ENCODE measurements around the gene AMOT. TPM values are rescaled to one million over a fixed set of nuclear protein-coding genes. Genes with fewer than 3 reads are reported as not detected.

AMOT gene
- polyA plus RNA-seq, 3 donors, result 1.4 to 5.2 (median 1.8) TPM

- H3K27ac ChIP-seq (ENCODE audit: low read depth, low read length), result no peak overlapping the region
- 70 to 87% (median 85%) methylated on average over 2 of the region's 2 CpGs for WGBS, 3 donors
Measured at GRCh38 chrX:112816908-112817307, 23.7 kb downstream of the AMOT start.

GRCh38 chrX:112814496-112814895, 26.1 kb downstream of the AMOT start:
- no peak overlapping the region for H3K27ac ChIP-seq (ENCODE audit: low read depth, low read length)
- 67 to 94% (median 92%) methylated on average over 2 of the region's 2 CpGs for WGBS, 3 donors

- 81 to 96% (median 94%) methylated on average over 4 of the region's 4 CpGs for WGBS, 3 donors
Measured at GRCh38 chrX:112812741-112813140, 27.9 kb downstream of the AMOT start.

GRCh38 chrX:112808651-112809195, 31.9 kb downstream of the AMOT start:
- no peak overlapping the region for H3K27ac ChIP-seq (ENCODE audit: low read depth, low read length)
- WGBS, 3 donors, result 72 to 77% (median 74%) methylated on average over 3 of the region's 3 CpGs

More at GRCh38 chrX:112812741-112813140, 27.9 kb downstream of the AMOT start:
- no peak overlapping the region for H3K27ac ChIP-seq (ENCODE audit: low read depth, low read length)

- 57 to 94% (median 78%) methylated on average over 4 of the region's 4 CpGs for WGBS, 3 donors
- no peak overlapping the region for H3K27ac ChIP-seq (ENCODE audit: low read depth, low read length)
Measured at GRCh38 chrX:112808007-112808406, 32.6 kb downstream of the AMOT start.

- no peak overlapping the region for H3K27ac ChIP-seq (ENCODE audit: low read depth, low read length)
- WGBS, 3 donors, result 85 to 93% (median 85%) methylated on average over 3 of the region's 3 CpGs
Measured at GRCh38 chrX:112803060-112803459, 37.6 kb downstream of the AMOT start.

GRCh38 chrX:112802541-112802940, 38.1 kb downstream of the AMOT start:
- H3K27ac ChIP-seq (ENCODE audit: low read depth, low read length), result no peak overlapping the region
- WGBS, 3 donors, result 66 to 92% (median 90%) methylated on average over 1 of the region's 1 CpG

GRCh38 chrX:112800971-112801775, 39.5 kb downstream of the AMOT start:
- 74 to 94% (median 93%) methylated on average over 12 of the region's 12 CpGs for WGBS, 3 donors
- H3K27ac ChIP-seq (ENCODE audit: low read depth, low read length), result no peak overlapping the region

GRCh38 chrX:112799425-112799824, 41.2 kb downstream of the AMOT start:
- WGBS, 3 donors, result 91 to 94% (median 93%) methylated on average over 1 of the region's 1 CpG
- no peak overlapping the region for H3K27ac ChIP-seq (ENCODE audit: low read depth, low read length)

- H3K27ac ChIP-seq (ENCODE audit: low read depth, low read length), result no peak overlapping the region
- 55 to 96% (median 80%) methylated on average over 2 of the region's 2 CpGs for WGBS, 3 donors
Measured at GRCh38 chrX:112798736-112799135, 41.9 kb downstream of the AMOT start.

- WGBS, 3 donors, result 80 to 97% (median 82%) methylated on average over 4 of the region's 4 CpGs
- H3K27ac ChIP-seq (ENCODE audit: low read depth, low read length), result no peak overlapping the region
Measured at GRCh38 chrX:112789931-112790330, 50.7 kb downstream of the AMOT start.

- H3K27ac ChIP-seq (ENCODE audit: low read depth, low read length), result no peak overlapping the region
- WGBS, 3 donors, result 58 to 88% (median 69%) methylated on average over 2 of the region's 2 CpGs
Measured at GRCh38 chrX:112786076-112786475, 54.6 kb downstream of the AMOT start.

GRCh38 chrX:112785344-112785743, 55.3 kb downstream of the AMOT start:
- WGBS, 3 donors, result 32 to 85% (median 77%) methylated on average over 5 of the region's 5 CpGs
- no peak overlapping the region for H3K27ac ChIP-seq (ENCODE audit: low read depth, low read length)

GRCh38 chrX:112784692-112785091, 55.9 kb downstream of the AMOT start:
- WGBS, 3 donors, result 71 to 91% (median 86%) methylated on average over 3 of the region's 3 CpGs

GRCh38 chrX:112779139-112779538, 61.5 kb downstream of the AMOT start:
- WGBS, 3 donors, result 85 to 97% (median 95%) methylated on average over 9 of the region's 9 CpGs
- H3K27ac ChIP-seq (ENCODE audit: low read depth, low read length), result no peak overlapping the region

More at GRCh38 chrX:112784692-112785091, 55.9 kb downstream of the AMOT start:
- H3K27ac ChIP-seq (ENCODE audit: low read depth, low read length), result no peak overlapping the region

GRCh38 chrX:112774651-112775293, 65.9 kb downstream of the AMOT start:
- 68 to 71% (median 71%) methylated on average over 10 of the region's 10 CpGs for WGBS, 3 donors
- H3K27ac ChIP-seq (ENCODE audit: low read depth, low read length), result no peak overlapping the region

GRCh38 chrX:112774142-112774541, 66.5 kb downstream of the AMOT start:
- WGBS, 3 donors, result 56 to 76% (median 63%) methylated on average over 4 of the region's 4 CpGs
- H3K27ac ChIP-seq (ENCODE audit: low read depth, low read length), result no peak overlapping the region

GRCh38 chrX:112769034-112769433, 71.6 kb downstream of the AMOT start:
- no peak overlapping the region for H3K27ac ChIP-seq (ENCODE audit: low read depth, low read length)
- 59 to 85% (median 62%) methylated on average over 3 of the region's 3 CpGs for WGBS, 3 donors

GRCh38 chrX:112768563-112768962, 72.1 kb downstream of the AMOT start:
- H3K27ac ChIP-seq (ENCODE audit: low read depth, low read length), result no peak overlapping the region
- 68 to 88% (median 86%) methylated on average over 2 of the region's 2 CpGs for WGBS, 3 donors

All from adipose tissue (tissue), 3 donors.